HG03108 (cell line): ENCODE results near the gene SYP.
"Not testable (repeated sequence)": the region's sequence is repeated elsewhere in the genome, so short reads cannot be mapped to it uniquely, and the experiment has no call there.

Experiments used
- ATAC-seq: cut with Tn5 transposase; IDR thresholded peaks from one replicate; pipeline ENCODE4 v1.9.1; 2021; ENCODE audit warnings: moderate library complexity; ENCODE audit not compliant: unreplicated experiment

The SYP gene

DNA sequence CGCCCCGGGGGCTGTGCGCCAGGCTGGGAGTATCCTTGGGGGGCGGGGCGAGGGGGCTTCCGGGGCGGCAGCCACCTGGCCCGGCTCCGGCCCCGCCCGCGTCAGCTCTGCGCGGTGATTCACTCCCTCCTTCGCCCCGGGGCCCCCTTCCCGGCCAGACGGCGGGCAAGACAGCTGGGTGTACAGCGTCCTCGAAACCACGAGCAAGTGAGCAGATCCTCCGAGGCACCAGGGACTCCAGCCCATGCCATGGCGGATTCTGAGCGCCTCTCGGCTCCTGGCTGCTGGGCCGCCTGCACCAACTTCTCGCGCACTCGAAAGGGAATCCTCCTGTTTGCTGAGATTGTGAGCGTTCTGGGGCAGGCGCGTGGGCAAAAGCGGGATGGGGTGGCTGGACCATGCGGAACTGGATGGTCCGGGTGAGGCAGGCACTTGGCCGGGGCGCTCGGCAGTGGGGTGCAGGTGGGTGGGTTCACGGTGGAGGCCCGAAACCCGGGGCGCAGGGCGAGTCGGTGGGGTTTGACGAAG, 28.2 kb downstream of the SYP start, which contains the start of gene PLP2:
Gene PLP2, plus strand, starts transcription at position 147 of the 528 bp plus-strand sequence. Its CDS starts 103 bp downstream, at position 250.
- peak; percentile 33 for ATAC-seq

DNA sequence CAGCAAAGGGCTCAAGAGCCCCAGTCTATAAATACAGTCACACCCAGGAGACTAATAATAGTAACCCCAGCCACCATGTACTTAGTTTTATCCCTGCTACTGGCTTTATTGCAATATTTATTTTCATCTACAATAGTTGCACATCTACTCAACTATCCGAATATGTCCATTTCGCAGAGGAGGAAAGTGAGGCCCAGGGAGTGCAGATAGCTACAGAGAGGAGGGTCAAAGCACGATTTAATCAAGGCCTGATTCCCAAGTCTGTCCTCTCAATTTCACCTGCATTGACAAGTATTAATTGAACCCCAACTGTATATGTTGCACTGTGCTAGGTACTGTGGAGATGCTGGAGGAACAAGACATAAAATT, 32.3 kb downstream of the SYP start:
- no peak for ATAC-seq

DNA sequence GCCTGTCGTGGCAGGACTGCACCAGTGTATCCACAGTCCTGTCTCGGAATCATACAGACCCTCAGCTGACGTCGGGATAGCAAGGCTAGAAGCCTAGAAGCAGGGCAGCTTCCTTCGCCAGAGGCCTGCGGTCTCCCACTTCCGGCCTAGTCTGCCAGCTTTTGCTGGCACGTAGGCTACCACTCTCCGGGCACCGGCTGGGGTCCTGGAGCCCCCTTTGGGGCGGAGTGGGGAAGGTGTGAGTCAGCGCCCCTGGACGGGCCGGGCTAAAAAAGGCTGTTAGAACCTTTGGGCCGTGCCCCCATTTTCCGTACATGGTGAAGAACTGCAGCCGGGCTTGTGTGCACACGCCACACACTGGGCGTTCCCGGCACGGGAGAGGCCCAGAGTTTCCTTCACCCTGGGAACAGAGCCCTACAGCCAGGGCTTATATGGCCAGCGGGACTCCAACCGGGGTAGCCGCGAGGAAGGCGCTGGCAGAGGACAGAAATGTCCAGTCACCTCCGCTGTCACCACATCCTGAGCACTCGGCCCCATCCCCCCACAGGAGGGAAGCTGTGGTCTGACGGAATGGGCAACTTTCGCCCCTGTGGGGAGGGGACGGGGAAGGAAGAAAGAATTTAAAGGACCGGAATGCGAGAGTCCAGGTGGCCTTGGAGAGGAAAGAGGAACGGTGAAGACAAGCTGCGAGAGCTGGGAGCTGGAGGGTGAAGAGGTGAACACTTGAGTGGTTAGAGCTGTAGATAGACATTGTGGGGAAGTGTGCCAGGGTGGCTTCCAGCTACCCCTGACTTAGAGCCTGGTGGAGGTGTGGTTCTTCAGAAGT, 32.9 kb downstream of the SYP start:
- ATAC-seq, result peak; percentile 23

DNA sequence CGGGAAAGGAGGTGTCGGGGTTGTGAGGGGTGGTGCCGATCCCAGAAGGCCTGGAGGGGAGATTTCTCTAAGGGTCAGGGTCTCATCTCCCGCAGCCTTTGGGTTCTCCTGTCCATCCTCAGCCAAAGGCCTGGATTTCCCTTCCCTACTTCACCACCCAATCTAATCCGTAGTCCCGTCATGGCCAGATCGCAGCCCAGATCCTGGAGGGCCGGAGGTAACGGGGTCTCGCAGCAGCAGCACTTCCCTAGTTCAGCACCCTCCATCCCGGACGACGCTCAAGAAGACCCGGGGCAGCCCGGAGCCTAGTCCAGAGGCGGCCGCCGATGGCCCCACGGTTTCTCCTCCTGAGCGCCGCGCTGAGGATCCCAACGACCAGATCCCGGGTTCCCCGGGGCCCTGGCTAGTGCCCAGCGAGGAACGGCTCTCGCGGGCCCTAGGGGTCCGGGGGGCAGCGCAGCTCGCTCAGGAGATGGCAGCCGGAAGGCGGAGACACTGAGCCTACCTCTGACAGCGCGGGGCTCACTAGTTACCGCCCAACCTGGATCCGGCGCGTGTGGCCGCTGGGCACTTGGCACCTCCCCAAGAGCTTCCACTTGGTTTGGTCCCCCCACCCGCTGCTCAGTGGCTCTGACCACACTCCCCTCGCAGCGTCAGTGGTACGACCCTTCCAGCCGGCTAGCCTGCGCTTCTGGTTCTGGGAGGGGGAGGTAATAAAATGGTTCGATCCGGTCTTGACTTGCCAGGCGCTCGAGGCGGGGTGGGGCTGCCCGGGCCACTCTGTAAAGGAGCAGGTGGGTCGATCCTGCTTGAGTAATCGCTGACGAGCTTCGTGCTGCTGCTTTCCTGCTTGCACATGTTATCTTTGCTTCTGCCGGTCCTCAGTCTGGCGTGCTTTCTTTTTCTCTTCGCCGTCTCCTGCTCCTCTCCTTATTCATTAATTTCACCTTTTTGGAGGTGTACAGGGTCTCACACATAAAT, 33.8 kb downstream of the SYP start:
- ATAC-seq, result peak; percentile 36

DNA sequence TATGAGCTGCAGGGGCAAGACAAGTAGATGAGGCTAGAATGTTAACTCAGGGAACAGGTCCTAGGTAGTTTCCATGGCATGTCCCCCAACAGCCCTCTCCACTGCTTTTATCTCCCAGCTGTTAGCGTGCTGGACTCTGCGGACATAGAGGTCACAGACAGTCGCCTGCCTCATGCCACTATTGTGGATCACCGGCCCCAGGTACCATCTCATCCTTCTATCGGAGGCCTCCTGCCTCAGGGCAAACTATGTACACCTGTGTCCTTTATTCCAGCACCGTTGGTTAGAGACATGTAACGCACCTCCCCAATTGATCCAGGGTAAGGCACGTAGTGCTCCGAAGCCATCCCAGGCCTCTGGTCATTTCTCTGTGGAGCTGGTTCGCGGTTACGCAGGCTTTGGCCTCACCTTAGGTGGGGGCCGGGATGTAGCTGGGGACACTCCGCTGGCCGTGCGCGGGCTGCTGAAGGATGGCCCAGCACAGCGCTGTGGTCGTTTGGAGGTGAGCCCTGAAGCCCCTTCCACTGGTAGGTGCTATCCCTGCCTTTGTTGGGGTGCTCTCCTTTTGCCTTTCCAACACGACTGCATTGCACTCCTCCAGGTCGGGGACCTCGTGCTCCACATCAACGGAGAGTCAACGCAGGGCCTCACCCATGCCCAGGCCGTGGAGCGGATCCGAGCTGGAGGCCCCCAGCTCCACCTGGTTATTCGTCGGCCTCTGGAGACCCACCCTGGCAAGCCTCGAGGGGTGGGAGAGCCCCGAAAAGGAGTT, 35.2 kb downstream of the SYP start:
- ATAC-seq, result no peak

DNA sequence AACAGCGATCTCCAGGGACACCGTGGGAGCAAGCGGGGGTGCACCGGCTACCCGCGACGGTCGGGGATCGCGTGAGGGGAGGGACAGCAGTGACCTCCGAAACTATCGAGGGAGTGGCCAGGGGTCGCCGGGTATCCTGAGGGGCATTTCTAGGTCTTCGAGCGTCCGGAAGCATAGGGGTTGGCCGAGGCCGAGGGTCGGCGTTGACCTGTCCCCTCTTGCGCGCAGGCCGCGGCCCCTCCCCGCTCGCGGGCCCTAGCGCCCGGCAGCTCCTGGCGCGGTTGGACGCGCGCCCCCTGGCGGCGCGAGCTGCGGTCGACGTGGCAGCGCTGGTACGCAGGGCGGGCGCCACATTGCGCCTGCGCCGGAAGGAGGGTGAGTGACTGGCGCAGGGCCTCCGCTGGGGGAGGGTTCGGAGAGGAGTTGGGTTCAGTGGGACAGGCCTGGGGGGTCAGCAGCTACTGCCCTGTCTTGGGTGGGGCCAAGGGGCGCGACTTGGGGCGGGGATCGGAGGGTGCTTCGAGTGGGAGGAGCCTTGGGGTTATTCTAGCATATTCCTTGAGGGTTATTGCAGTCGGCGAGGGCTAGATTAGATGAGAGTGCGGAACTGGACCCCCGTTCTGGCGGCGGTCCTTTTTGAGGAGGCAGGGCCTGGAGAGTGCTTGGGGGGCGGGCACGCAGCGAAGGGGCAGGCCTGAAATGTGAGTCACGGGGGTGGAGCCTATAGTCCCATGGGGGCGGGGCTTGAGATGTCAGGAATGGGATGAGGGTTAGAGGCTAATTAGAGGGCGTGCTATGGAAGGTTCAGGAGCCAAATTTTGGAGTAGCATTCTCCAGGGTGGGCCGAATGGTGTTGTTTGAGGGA, 36.2 kb downstream of the SYP start:
- peak; percentile 35 for ATAC-seq

DNA sequence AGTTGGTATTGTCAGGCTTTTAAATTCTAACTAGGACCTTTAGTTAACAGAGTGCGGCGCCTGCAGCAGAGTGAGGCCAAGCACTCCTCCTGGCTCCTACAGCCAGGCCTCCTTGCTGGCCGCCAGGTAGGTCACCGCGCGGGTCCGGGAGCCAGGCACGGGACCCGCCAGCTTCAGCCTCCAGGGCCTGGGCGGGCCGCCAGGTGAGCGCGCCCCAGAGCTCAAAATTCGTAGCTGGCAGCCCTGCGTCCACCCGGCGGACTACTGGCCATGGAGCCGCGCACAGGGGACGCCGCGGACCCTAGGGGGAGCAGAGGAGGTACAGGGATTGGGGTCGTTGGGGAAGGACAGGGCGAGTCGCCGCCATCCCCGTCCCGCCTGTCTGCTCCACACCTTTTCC, 37.4 kb downstream of the SYP start, which contains the start of gene MAGIX:
Gene MAGIX, plus strand, starts transcription at position 139 of the 400 bp plus-strand sequence. Its CDS starts 132 bp downstream, at position 271.
- ATAC-seq, result no peak

DNA sequence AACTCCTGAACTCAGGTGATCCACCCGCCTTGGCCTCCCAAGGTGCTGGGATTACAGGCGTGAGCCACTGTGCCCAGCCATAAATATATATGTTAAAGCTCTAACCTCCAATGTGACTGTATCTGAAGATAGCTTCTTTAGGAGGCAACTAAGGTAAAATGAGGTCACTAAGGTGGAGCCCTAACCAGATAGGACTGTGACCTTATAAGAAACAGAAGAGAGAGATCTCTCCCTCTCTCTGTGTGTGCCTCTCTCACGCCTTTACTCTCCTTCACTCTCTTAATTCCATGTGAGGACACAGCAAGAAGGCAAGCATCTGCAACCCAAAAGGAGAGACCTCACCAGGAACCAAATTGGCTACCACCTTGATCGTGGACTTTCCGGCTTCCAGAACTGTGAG, 38.4 kb downstream of the SYP start:
- ATAC-seq, result no peak

DNA sequence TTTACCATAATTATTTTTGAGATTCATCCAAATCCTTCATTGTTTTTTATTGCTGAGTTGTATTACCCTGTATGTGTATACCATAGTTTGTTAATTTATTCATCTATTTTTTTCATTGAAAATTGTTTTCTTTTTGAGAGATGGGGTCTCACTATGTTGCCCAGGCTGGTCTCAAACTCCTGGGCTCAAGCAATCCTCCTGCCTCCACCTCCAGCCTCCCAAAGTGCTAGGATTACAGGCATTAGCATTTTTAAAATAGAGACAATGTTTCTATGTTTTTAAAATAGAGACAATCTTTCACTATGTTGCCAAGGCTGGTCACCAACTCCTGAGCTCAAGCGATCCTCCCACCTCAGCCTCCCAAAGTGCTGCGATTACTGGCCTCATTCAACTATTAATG, 39.1 kb downstream of the SYP start:
- no peak for ATAC-seq

DNA sequence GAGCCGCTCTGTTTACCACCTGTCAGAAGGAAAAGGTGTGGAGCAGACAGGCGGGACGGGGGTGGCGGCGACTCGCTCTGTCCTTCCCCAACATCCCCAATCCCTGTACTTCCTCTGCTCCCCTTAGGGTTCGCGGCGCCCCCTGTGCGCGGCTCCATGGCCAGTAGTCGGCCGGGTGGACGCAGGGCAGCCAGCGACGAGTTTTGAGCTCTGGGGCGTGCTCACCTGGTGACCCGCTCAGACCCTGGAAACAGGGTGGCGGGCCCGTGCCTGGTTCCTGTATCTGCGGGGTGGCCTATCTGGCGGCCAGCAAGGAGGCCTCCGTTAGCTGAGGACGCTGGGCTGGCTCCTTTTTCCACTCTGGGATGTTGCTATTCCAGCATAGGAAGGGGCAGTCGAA, 42.8 kb downstream of the SYP start:
- no peak for ATAC-seq

DNA sequence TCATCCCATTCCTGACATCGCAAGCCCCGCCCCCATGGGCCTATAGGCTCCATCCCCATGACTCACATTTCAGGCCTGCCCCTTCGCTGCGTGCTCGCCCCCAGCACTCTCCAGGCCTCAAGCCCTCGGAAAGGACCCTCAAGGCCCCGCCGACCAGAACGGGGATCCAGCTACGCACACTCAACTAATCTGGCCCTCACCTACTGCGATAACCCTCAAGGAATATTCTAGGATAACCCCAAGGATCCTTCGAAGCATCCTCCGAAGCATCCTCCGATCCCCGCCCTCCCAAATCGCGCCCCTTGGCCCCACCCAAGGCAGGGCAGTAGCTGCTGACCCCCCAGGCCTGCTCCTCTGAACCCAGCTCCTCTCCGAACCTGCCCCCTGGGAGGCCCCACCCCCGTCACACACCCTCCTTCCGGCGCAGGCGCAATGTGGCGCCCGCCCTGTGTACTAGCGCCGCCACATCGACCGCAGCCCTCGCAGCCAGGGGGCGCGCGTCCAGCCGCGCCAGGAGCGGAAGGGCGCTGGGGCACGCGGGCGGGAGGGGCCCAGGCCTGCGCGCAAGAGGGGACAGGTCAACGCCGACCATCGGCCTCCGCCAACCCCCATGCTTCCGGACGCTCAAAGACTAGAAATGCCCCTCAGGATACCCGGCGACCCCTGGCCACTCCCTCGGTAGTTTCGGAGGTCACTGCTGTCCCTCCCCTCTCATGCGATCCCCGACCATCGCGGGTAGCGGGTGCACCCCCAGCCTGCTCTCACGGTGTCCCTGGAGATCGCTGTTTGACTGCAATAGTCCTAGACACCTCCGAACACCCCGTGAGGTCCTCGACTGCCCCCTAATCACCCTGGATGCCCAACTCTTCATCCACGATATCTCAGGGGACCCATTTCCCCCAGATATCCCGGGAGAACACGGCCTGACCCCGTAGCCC, 43.8 kb downstream of the SYP start:
- peak; percentile 78 for ATAC-seq

DNA sequence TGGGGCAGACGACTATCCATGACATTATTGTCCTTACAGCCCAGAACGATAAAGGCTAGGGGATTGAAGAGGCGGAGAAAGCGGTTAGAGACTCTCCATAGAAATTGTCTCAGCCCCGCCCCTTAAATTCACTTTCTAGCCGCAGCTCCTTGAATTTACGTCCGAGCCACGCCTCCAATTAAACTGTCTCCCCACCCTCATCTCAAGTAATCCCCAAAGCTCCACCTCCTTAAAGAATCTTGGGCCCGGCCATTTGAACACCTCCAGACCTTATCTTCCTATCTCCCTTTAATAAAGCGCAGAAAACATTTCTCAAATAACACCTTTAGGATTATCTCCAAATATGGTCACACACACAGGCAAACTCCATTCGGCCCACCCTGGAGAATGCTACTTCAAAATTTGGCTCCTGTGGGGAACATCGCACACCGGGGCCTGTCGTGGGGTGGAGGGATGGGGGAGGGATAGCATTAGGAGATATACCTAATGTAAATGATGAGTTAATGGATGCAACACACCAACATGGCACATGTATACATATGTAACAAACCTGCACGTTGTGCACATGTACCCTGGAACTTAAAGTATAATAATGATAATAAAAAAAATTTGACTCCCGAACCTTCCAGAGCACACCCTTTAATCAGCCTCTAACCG, 44.6 kb downstream of the SYP start:
- no peak for ATAC-seq

DNA sequence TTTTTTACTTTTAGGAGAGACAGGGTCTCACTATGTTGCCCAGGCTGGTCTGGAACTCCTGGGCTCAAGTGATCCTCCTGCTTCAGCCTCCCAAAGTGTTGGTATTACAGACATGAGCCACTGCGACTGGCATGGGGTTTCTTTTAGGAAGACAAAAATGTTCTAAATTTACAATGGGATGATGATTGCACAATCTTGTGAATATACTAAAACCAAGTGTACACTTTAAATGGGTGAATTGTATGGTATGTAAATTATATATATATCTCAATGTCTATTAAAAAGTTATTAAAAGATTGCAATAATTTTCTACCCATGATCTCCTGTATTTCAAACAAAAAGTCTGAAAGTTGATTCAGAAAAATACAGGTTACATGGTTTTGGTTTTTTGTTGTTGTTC, 46.5 kb downstream of the SYP start:
- ATAC-seq, result no peak

DNA sequence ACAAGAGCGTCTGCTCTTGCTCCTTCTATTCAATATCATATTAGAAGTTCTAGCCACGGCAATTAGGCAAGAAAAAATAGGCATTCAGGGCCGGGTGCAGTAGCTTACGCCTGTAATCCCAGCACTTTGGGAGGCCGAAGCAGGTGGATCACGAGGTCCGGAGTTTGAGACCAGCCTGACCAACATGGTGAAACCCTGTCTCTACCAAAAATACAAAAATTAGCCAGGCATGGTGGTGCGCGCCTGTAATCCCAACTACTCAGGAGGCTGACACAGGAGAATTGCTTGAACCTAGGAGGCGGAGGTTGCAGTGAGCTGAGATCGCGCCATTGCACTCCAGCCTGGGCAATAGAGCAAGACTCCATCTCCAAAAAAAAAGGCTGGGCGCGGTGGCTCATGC, 50.7 kb downstream of the SYP start:
- not testable (repeated sequence) for ATAC-seq

DNA sequence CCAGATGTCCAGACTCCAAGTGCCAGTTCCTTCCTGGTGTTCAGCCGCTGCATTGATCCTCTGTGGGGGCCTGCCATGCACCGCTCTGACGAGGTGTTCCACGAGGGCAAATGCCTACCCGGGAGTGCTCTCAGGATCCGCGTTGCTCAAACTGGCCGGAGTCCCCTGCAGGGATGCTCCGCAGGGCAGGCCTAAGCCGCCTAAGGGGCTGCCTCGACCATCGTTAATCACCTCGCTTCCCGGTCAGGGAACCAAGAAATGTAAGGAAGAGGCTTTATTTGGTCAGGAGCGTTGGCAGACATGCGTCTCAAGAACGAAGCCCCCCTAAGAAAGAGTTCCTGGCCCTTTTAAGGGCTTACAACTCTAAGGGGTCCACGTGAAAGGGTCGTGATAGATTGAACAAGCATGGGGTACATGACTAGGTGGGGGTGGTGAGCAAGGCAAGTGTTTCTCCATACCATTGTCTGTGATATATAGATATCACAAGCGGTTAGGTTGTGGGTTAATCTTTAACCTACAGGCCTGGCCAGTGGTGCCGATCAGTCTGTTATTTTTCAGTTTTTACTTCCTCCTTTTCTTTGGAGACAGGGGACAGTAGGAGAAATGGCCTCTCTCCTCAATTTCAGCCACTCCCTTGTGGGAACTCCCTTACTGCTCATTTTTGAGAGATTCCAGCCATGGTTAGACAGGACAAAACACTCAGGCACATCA, 51.4 kb downstream of the SYP start:
- ATAC-seq, result not testable (repeated sequence)

DNA sequence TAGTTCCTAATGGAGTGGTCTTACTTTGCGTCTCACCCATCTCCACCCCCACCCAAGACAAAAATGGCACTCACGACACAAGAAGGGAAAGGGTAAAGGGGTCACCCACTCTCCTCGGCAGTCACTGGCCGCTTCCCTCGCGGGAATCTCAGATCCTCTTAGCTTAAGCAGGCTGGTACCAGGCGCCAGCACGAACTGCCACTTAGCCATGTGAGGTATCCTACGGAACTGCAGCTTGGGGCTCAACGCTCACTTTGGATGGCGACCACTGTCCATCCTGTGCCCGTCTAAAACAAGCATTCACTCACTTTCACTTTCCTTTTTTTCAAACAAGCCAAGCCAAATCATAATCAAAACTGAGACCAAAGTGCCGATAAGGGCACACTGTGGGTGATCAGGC, 52.1 kb downstream of the SYP start:
- ATAC-seq, result no peak

DNA sequence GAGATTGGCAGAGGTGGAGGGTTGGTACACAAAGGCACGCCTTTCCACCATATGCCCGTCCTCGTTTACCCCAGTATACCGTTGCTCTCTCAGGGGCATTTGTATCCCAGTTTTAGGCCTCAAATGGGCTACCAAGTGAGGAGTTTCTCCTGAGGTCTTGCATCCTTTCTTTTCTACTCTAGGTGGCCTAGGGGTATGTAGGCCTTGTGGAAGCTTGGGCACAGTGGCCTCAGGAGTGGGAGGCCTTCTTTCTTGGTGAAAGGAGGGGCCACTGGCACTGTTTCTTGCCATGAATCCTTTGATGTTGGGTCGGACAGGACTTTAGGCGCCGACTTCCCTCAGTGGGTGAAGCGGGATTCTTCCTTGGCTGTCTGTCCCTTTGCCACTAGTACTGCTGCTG, 52.7 kb downstream of the SYP start:
- ATAC-seq, result no peak
